HL-60/S4 treated with phorbol 12-myristate 13-acetate at 8.2 ng/mL for 4 days and 3 days (cell line): Measurements from ENCODE around the gene TUFM.
"Not testable (repeated sequence)": the region's sequence is repeated elsewhere in the genome, so short reads cannot be mapped to it uniquely, and the experiment has no call there.

Experiments
- in situ Hi-C: fragments of 300-500 bp; cut with MboI; formaldehyde crosslinking; loops from 2 replicates; pipeline ENCODE4 v1.15.0; 2022; ENCODE audit warnings: low sequenced_read_pairs

Gene TUFM

DNA sequence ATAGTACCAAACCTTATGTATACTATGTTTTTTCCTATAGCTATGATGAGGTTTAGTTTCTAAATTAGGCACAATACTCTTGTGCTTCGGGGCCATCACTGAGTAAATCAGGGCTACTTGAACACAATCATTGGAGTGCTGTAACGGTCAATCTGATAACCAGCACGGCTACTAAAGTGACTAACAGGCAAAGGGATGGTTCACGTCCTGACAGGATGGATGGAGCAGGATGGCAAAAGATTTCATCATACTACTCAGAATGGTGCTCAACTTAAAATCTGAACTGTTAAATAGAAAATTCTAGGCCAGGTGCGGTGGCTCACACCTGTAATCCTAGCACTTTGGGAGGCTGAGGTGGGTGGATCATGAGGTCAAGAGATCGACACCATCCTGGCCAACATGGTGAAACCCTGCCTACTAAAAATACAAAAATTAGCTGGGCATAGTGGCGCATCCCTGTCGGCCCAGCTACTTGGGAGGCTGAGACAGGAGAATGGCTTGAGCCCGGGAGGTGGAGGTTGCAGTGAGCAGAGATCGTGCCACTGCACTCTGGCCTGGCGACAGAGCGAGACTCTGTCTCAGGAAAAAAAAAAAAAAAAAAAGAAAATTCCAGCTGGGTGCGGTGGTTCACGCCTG lies 7.0 kb downstream of the TUFM start:
- in situ Hi-C loops, result no loop called here

DNA sequence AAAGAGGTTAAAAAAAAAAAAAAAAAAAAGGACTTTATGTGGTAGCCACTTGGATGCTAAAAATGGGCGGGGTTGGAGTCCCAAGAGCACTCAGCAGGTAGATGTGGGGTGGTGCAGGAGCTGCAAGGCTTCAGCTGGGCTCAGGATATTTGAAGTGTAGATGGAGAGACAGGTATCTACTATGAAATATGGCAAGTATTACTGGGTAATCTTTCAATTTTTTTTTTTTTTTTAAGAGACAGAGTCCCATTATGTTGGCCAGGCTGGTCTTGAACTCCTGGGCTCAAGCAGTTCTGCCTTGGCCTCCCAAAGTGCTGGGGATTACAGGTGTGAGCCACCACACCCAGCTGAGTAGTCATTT lies 7.6 kb downstream of the TUFM start:
- in situ Hi-C loops, result no loop called here

DNA sequence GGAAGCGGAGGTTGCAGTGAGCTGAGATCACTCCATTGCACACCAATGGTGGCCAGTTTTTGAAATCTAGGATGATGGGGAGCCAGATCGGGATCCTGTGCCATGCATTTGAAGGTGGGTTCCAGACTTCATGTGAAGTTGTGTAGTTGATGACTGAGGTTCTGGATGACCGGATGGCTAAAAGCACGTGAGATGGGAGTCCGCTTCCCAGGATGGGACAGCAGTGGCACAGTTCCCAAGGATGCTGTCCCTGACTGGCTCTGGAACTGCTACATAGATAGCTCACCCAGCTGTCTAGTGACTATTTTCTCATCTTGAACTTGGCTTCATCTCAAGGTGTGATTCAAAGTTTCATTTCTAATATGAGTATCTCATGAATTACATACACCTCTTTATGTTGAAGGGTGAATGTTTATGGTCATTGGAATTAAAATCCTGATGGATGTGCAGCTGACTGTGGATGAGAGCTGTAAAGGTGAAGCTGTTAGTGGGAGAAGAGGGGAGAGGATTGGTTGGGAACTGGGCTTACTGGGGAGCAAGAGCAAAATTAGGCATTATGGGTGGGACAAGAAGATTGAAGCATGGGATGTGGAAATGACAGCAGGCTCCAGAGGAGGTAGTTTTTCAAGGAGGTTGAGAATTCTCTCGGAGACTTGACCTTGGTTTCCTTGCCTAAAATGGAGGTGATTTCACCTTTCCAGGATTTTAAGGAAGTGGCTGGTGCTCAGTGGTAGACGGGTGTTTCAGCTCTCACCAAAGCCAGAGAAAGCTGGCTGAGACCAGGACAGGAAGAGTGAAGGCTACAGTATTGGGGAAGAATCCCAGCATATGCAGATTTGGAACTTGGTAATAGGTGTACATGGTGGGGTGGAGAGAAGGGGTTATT lies 8.2 kb downstream of the TUFM start:
- in situ Hi-C loops, result no loop called here

DNA sequence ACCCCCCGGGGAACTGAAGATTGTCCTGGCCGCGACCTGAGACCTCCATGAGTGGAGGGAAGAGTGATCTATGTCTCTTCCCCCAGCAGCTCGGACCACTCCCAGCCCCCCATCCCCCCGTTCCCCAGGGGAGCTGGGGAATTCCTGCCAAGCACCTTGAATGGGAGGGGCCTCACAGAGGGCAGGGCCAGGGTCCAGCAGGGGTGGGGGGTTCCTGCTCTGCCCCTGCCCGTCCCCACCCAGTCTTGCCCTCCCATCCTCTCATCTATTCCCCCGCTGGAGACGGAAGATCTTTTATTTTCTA lies 9.4 kb downstream of the TUFM start:
- in situ Hi-C loops, result no loop called here

DNA sequence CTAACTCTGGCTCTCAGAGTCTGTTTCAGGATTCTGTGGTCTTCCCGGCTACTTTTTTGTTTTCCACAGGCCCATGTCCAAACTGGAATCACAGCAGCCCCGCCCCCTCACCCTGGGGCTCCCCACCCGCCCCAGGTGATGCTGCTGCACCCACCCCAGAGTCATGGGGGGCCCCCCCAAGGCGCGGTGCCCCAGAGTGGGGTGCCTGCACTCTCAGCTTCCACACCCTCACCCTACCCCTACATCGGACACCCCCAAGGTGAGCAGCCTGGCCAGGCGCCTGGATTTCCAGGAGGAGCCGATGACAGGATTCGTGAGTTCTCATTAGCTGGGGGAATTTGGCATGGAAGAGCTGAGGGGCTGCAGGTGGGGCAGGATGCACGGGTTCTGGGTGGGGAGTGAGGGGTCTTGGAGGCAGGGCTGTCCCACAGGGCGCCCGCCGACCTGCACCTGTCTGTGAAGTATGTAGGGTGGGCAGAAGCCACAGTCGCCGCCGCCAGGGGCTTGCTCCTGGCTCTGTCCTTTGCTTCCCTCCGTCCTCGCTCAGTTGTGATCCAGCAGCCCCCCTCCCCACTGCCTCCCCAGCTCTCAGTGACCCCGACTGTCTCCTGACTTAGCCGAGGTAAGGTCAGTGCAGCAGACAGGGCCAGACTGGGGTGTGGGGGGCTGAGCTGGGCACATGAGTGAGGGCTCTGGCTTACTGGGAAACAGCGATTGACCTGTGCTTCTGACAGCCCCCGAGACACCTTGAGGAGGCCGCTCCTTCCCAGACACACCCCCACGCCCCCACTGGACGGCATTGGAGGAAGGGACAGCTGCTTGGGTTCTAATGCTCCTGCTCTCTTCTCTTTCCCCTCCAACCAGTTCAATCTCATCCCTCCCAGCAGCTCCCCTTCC lies 10.0 kb downstream of the TUFM start:
- in situ Hi-C loops, result no loop called here

DNA sequence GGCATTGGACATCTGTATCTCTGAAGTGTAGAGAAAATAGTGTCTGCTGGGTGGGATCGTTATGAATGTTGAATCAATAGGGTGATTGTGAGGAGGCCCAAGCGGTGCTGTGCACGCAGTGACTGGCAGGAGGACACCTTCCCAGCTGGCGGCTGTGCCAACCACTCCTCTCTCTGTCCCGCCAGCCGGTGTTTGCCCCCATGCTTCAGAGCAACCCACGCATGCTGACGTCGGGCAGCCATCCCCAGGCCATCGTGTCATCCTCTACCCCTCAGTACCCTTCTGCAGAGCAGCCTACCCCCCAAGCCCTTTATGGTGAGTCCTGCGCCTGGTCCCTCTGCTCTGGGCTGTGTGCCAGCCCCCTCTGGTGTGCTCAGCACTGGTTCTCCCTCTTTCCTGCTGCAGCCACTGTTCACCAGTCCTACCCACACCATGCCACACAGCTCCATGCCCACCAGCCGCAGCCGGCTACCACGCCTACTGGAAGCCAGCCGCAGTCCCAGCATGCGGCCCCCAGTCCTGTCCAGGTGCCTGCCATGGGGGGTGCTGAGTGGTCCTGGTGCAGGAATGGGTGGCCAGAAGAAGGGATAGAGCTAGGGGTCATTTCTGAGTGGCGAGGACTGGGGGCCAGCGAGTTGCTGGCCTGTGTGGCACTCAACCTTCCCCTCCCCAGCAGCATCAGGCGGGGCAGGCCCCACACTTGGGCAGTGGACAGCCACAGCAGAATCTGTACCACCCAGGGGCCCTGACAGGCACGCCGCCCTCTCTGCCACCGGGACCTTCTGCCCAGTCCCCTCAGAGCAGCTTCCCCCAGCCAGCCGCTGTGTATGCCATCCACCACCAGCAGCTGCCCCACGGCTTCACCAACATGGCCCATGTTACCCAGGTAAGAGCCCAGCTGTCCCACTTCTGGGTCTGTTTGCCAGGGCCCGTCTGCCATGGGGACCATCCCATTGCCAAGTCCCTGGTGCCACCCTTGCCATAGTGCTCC lies 11.0 kb downstream of the TUFM start:
- in situ Hi-C loops, result no loop called here

DNA sequence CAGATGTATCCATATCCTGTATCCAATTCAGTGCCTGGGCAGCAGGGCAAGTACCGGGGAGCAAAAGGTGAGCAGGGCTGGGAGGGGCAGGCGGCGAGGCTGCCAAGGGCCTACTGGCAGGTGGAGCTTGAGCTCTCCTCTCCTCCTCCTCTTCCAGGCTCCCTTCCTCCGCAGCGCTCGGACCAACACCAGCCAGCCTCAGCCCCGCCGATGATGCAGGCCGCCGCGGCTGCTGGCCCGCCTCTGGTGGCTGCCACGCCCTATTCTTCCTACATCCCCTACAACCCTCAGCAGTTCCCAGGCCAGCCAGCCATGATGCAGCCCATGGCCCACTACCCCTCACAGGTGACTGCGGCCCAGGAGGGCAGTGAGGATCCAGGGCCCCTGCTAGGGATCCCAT lies 11.8 kb downstream of the TUFM start:
- in situ Hi-C loops, result no loop called here

DNA sequence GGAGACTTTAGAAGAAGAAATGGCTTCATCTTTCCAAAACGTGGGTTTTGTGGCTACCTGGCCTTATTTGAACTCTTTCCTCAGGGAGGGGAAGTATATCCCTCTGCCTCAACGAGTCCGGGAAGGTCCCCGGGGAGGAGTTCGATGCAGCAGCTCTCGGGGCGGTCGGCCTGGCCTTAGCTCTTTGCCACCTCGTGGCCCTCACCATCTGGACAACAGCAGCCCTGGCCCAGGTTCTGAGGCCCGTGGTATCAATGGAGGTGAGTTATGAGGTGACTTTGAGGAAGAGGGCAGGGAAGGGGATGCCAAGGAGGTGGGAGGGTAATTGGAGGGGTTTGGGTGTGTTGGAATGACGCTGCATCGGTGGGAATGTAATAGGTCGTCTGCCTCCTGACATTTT lies 15.6 kb downstream of the TUFM start:
- in situ Hi-C loops, result no loop called here

DNA sequence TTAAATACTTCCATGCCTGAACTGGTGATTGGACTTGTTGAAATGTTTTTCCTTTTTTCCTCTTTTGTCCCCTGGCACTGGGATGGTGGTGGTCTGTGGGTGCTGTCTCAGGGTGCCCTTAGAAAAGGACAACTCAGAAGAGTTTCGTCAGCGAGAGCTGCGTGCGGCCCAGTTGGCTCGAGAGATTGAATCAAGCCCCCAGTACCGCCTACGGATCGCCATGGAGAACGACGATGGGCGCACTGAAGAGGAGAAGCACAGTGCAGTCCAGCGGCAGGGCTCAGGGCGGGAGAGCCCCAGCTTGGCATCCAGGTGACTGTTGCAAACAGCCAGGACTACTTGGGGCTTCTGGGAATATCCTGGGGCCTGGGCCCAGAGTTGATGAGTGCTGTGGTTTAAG lies 16.4 kb downstream of the TUFM start:
- in situ Hi-C loops, result no loop called here

DNA sequence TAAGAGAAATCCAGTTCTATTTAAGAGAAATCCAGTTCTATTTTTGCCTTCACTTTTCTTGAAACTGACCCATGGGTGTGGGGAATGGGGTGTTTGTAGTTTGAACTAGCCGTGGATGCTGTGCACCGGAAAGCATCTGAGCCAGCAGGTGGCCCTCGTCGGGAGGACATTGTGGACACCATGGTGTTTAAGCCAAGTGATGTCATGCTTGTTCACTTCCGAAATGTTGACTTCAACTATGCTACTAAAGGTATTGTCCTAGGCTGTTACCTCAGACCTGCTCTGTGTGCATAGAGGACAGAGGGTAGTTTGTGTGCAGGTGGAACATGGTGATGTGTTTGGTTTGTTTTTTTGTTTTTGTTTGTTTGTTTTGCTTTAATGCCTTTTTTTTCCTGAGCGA lies 20.0 kb downstream of the TUFM start:
- in situ Hi-C loops, result no loop called here

DNA sequence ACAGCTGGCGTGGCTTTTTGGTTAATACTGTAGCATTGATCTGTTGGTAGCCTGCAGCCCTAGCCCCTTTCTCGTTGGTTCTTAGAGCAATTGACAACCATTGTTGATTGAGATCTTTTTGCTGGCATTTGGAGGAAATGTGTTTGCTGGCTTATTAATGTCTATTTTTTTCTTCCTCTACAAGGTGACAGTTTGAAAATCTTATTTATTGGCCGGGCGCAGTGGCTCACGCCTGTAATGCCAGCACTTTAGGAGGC lies 21.5 kb downstream of the TUFM start:
- in situ Hi-C loops, result no loop called here

DNA sequence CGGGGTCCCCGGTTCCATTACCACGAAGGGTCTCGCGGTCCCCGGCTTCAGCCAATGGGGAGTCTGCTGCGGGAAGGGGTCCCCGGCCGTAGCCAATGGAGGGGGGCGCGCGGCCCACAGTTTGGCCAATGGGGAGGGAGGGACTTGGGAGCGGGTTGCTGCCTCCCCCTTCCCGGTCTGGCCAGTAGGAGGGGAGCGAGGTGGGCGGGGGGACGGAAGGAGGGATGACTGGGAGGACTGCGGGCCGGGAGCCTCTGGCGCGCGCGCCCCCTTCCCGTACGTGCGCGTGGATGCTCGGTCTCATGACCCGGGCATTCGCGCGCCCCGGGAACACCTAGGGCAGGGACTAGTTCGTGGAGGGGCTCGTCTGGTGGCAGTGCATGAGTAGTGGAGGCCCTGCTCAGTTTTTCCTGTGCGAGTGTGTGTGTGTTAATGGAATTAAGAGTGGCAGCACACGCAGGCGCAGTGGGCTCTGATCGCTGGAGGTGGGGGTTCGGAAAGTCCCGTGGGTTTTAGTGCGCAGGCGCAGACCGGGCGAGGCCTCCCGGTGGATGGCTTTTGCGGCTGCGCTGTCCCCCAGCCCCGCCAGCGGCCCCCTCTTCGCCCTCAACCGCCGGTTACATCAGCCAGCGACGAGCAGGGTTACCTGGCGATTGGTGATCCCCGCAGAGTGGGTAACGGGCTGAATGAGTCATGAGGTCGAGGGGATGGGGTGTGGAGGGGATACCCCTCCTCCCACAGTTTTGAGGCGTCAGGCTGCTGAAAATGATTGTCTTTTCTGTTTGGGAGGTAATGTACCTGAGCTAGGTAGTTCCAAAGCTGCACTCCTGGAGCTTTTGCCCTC lies 22.1 kb downstream of the TUFM start:
- in situ Hi-C loops, result no loop called here

DNA sequence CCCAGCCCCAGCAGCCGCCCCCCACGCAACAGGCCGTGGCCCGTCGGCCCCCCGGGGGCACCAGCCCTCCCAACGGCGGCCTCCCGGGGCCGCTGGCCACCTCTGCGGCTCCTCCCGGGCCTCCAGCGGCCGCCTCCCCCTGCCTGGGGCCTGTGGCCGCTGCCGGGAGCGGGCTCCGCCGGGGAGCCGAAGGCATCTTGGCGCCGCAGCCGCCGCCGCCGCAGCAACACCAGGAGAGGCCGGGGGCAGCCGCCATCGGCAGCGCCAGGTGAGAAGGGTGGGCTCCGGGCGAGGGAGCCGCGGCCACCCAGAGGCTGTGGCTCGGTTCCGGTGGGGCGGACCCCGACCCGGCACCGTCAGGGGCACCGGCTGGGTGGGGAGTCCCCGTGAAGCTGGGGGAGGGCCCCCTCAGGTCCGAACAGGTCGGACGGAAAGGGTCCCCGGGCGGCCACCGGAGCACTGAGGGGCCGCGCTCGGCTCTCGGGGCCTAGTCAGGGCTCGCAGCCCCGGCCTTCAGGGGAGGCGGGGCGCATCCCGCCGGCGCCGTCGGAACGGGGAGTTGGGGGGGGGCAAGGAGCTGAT lies 22.8 kb downstream of the TUFM start:
- in situ Hi-C loops, result no loop called here

DNA sequence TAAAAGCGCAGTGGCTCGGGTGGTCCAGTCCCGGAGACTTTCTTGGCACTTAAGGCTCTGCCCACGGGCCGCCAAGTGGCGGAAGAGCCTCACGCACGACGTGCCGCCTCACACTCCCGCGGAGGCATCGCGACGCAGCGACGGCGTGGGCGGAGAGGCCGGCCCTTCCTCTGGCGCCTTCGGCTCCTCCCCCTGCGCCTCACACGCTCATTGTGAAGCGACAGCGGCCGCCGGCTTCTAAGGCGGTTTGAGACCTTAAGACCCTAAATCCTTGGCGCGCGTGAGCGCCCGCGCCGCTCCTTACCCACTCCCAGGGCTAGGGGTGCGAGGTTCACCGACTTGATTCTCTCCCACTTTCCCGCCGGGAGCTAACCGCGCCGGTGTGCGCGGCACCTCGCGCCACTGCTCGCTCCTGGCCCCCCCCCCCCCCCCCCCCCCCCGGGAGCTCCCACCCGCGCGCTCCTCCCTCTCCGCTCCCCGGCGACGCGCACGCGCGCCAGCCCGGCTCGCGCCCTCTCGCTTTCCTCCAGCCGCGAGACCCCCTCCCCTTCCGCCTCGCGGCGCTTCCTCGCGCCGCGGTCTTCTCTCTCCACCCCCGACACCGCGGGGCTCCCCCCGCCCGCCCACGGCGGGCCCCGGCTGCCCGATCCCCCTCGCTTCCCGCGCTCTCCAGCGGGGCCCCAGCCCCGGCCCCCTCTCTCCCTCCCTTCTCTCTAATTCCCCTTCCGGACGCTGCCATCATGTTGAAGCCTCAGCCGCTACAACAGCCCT lies 23.4 kb downstream of the TUFM start, which contains the start of gene ATXN2L:
Gene ATXN2L, plus strand, starts transcription at position 480 of the 771 bp plus-strand sequence. Its CDS starts 261 bp downstream, at position 741.
- in situ Hi-C loops, result no loop called here

DNA sequence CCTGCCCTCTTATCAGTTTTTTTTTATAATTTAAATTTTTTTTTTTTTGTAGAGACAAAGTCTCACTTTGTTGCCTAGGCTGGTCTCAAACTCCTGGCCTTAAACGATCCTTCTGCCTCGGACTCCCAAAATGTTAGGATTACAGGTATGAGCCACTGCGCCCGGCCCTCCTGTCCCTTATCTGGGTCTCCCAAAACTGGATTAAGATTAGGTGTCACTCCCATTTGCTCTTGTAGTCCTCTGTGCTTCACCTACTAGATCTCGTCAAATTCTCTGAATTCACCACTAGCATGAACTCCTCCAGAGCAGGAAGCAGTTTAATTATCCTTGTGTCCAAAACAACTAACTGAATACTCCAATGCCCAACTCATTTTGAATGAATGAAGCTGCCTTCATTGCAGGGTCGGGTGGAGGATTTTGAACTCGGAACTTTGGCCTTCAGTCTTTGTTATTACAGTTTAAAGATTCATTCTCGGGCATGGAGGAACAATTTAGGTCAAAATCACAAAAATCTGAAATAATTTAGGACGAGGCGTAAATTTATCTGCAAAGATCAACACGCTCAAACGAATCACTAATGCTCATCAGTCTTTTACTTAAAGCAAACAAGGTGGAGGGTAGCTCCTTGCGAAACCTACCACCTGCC lies 24.2 kb downstream of the TUFM start:
- in situ Hi-C loops, result no loop called here

DNA sequence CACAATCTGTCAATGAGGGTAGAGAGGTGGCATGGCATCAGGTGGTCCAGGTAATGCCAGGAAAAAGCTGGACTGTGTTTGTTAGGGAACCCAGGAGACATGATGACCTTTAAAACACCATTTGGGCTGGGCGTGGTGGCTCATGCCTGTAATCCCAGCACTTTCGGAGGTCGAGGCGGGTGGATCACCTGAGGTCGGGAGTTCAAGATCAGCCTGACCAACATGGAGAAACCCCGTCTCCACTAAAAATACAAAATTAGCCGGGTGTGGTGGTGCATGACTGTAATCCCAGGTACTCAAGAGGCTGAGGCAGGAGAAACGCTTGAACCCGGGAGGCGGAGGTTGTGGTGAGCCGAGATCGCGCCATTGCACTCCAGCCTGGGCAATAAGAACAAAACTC lies 25.6 kb downstream of the TUFM start:
- in situ Hi-C loops, result not testable (repeated sequence)

DNA sequence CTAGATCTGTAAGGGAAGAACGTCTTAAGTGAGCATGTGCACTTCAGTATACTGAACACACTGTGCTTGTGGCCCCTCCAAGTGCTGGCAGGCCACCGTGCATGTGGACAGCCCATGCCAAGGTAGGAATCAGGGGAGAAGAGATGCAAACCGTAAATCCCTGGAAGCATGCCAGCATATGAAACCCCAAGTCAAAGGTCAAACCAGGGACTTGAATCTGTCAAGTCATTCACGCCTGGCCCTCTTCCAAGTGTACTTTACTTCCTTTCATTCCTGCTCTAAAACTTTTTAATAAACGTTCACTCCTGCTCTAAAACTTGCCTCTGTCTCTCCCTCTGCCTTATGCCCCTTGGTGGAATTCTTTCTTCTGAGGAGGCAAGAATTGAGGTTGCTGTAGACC lies 26.1 kb downstream of the TUFM start:
- in situ Hi-C loops, result no loop called here

DNA sequence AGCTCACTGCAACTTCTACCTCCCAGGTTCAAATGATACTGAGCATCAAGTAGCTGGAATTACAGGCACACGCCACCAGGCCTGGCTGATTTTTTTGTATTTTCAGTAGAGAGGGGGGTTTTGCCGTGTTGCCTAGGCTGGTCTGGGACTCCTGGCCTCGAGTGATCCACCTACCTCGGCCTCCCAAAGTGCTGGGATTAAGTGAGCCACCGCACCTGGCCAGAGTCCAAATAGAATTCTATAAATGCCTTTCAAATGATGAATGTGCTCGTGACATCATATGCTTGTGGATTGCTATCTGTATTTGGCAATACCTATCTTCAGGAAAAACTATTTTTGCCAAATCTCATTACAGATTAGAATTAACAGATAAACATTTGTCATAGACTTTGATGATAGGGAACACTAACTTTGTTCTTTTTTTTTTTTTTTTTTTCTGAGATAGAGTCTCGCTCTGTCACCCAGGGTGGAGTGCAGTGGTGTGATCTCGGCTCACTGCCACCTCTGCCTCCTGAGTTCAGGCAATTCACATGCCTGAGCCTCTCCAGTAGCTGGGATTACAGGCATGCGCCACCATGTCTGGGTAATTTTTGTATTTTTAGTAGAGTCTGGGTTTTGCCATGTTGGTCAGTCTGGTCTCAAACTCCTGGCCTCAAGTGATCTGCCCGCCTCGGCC lies 38.6 kb downstream of the TUFM start:
- in situ Hi-C loops, result not testable (repeated sequence)
